SK-N-SH (cell line): ENCODE results near the gene ATP8B1. TPM values are rescaled to one million over a fixed set of nuclear protein-coding genes. Genes with fewer than 3 reads are reported as not detected.
"Not testable (repeated sequence)": the region's sequence is repeated elsewhere in the genome, so short reads cannot be mapped to it uniquely, and the experiment has no call there.

Source experiments
- CTCF ChIA-PET: fragments of 300-600, 350-600 bp; formaldehyde crosslinking; extraction: SDS; loops from one replicate; lab custom pipeline; 2021; lab: Yijun Ruan, JAX
- POLR2A ChIA-PET: fragments of 350-600 bp; sonication (Branson Sonifier 250); formaldehyde crosslinking; extraction: SDS; loops from one replicate; lab custom pipeline; 2020; ENCODE audit warnings: antibody characterized with exemption, inconsistent platforms; lab: Yijun Ruan, JAX
- DNase-seq: peaks from one replicate; pipeline ENCODE4 v3.0.0; 2012
- H2AFZ ChIP-seq: fragments of 200-600 bp; sonication (generic); 2 replicates; pipeline ENCODE4 v1.8.1; 2016; ENCODE audit warnings: antibody characterized with exemption, mild to moderate bottlenecking, low read depth
- H3F3A ChIP-seq: fragments of 200-600 bp; sonication (generic); replicated peaks from 2 replicates; pipeline ENCODE3; 2016; ENCODE audit warnings: antibody characterized with exemption, mild to moderate bottlenecking; ENCODE audit not compliant: insufficient read depth
- H3K27ac ChIP-seq, 2 experiments: fragments of 200-500 bp in 1 of 2; fragments of 200-600 bp in 1 of 2; sonication (Bioruptor generic) in 1 of 2; sonication (generic), shearing (Covaris generic) in 1 of 2; 2 replicates each; pipeline versions ENCODE4 v1.5.1 to v1.6.1; 2014 to 2016; ENCODE audit warnings: low read depth in 2 of 2, inconsistent platforms in 1 of 2, low read length in 1 of 2, mild to moderate bottlenecking in 1 of 2, mixed read lengths in 1 of 2
- H3K27me3 ChIP-seq: fragments of 200-600 bp; sonication (generic), shearing (Covaris generic); 2 replicates; pipeline ENCODE4 v1.6.1; 2016; ENCODE audit warnings: mixed run types; ENCODE audit not compliant: insufficient read depth
- H3K36me3 ChIP-seq, 2 experiments: fragments of 200-500 bp in 1 of 2; fragments of 200-600 bp in 1 of 2; sonication (Bioruptor generic) in 1 of 2; sonication (generic) in 1 of 2; replicated peaks in 1 of 2; 2 replicates each; pipeline versions ENCODE3 to v1.5.1; 2014 to 2016; ENCODE audit warnings: low read length in 1 of 2, mild to moderate bottlenecking in 1 of 2; ENCODE audit not compliant: insufficient read depth in 2 of 2, control insufficient read depth in 1 of 2
- H3K4me1 ChIP-seq, 2 experiments: fragments of 200-500 bp in 1 of 2; fragments of 200-600 bp in 1 of 2; sonication (Bioruptor generic) in 1 of 2; sonication (generic), shearing (Covaris generic) in 1 of 2; 2 replicates each; pipeline versions ENCODE4 v1.5.1 to v1.6.1; 2014 to 2016; ENCODE audit warnings: low read depth in 1 of 2, low read length in 1 of 2, mixed run types in 1 of 2; ENCODE audit not compliant: insufficient read depth in 2 of 2, control insufficient read depth in 1 of 2
- H3K4me2 ChIP-seq: fragments of 200-600 bp; sonication (generic), shearing (Covaris generic); 2 replicates; pipeline ENCODE4 v1.6.1; 2017; ENCODE audit warnings: mixed run types
- H3K4me3 ChIP-seq, 2 experiments: fragments of 200-500 bp in 1 of 2; fragments of 200-600 bp in 1 of 2; sonication (Bioruptor generic) in 1 of 2; sonication (generic), shearing (Covaris generic) in 1 of 2; 2 replicates each; pipeline versions ENCODE4 v1.5.1 to v1.8.1; 2014 to 2016; ENCODE audit warnings: low read depth in 2 of 2, inconsistent platforms in 1 of 2, low read length in 1 of 2, mild to moderate bottlenecking in 1 of 2, mixed read lengths in 1 of 2, moderate library complexity in 1 of 2
- H3K79me2 ChIP-seq: fragments of 200-600 bp; sonication (generic); 2 replicates; pipeline ENCODE4 v1.8.1; 2017; ENCODE audit warnings: mild to moderate bottlenecking; ENCODE audit not compliant: insufficient read depth
- H3K9ac ChIP-seq: fragments of 200-600 bp; sonication (generic); 2 replicates; pipeline ENCODE4 v1.6.1; 2017; ENCODE audit warnings: mixed run types
- H3K9me2 ChIP-seq: fragments of 200-600 bp; sonication (generic); 2 replicates; pipeline ENCODE4 v1.6.1; 2017; ENCODE audit warnings: mixed run types
- H3K9me3 ChIP-seq: fragments of 200-600 bp; sonication (generic); 2 replicates; pipeline ENCODE4 v1.6.1; 2017; ENCODE audit warnings: mixed run types, mild to moderate bottlenecking, moderate library complexity
- H4K20me1 ChIP-seq: fragments of 200-600 bp; sonication (generic); 2 replicates; pipeline ENCODE4 v1.6.1; 2017; ENCODE audit warnings: mild to moderate bottlenecking, mixed run types; ENCODE audit not compliant: insufficient read depth
- CTCF ChIP-seq: fragments of 200-600 bp; sonication (generic); IDR thresholded peaks from 2 replicates; pipeline ENCODE4 v1.6.1; 2017; ENCODE audit warnings: antibody characterized with exemption, mild to moderate bottlenecking, moderate library complexity
- ELF1 ChIP-seq: IDR thresholded peaks from 2 replicates; pipeline ENCODE4 v1.4.0; 2012
- EZH2phosphoT487 ChIP-seq: fragments of 200-600 bp; sonication (generic); IDR thresholded peaks from 2 replicates; pipeline ENCODE4 v1.6.1; 2017; ENCODE audit warnings: low read depth, mixed run types, mild to moderate bottlenecking, antibody characterized with exemption, moderate library complexity, borderline replicate concordance
- FOXJ3 ChIP-seq: sonication (generic); formaldehyde crosslinking; IDR thresholded peaks from 2 replicates; pipeline ENCODE4 v1.5.1; 2020; ENCODE audit warnings: mild to moderate bottlenecking, missing genetic modification reagents
- GATA2 ChIP-seq: sonication (generic); formaldehyde crosslinking; IDR thresholded peaks from 2 replicates; pipeline ENCODE4 v1.5.0; 2020; ENCODE audit warnings: mild to moderate bottlenecking, missing genetic modification reagents
- MAX ChIP-seq: IDR thresholded peaks from 2 replicates; pipeline ENCODE4 v1.4.0; 2012; ENCODE audit warnings: low read depth
- MEF2A ChIP-seq: IDR thresholded peaks from 2 replicates; pipeline ENCODE4 v1.4.0; 2012; ENCODE audit warnings: low read depth, borderline replicate concordance
- MXI1 ChIP-seq: IDR thresholded peaks from 2 replicates; pipeline ENCODE4 v1.6.1; 2012; ENCODE audit warnings: mild to moderate bottlenecking, low read depth, low read length, improper control_type of control experiment
- NFIC ChIP-seq: IDR thresholded peaks from 2 replicates; pipeline ENCODE4 v1.4.0; 2012; ENCODE audit warnings: borderline replicate concordance
- NRF1 ChIP-seq: IDR thresholded peaks from 2 replicates; pipeline ENCODE4 v1.6.1; 2012; ENCODE audit warnings: low read depth, mild to moderate bottlenecking, low read length
- PBX3 ChIP-seq: IDR thresholded peaks from 2 replicates; pipeline ENCODE4; 2012
- RCOR1 ChIP-seq: fragments of 150-350 bp; IDR thresholded peaks from 2 replicates; pipeline ENCODE4 v1.6.1; 2017; ENCODE audit warnings: antibody characterized with exemption, low read length
- RFX5 ChIP-seq: IDR thresholded peaks from 2 replicates; pipeline ENCODE4 v1.6.1; 2012; ENCODE audit warnings: mild to moderate bottlenecking, improper control_type of control experiment, low read length
- RXRA ChIP-seq: IDR thresholded peaks from 2 replicates; pipeline ENCODE4 v1.4.0; 2012; ENCODE audit warnings: low read depth, mild to moderate bottlenecking, borderline replicate concordance
- SIN3A ChIP-seq: IDR thresholded peaks from 2 replicates; pipeline ENCODE4 v1.6.1; 2012; ENCODE audit warnings: low read depth, mild to moderate bottlenecking, low read length, moderate library complexity, borderline replicate concordance
- TAF1 ChIP-seq: IDR thresholded peaks from 2 replicates; pipeline ENCODE4 v1.6.1; 2012; ENCODE audit warnings: low read depth, mild to moderate bottlenecking, low read length, moderate library complexity, borderline replicate concordance
- TCF12 ChIP-seq: IDR thresholded peaks from 2 replicates; pipeline ENCODE4 v1.4.0; 2012
- ZBTB33 ChIP-seq: IDR thresholded peaks from 2 replicates; pipeline ENCODE4 v1.4.0; 2012; ENCODE audit warnings: low read depth, borderline replicate concordance
- WGBS: methylation state at CpG from one replicate; pipeline ENCODE4 v1.1.6; 2017; ENCODE audit warnings: low lambda C conversion rate; 5-methylcytosine and 5-hydroxymethylcytosine counted together
- polyA plus RNA-seq, 3 experiments: library from polyadenylated mRNA; depleted of rRNA; stranded (reverse); fragments of >200 nt; gene quantifications; 2 replicates each; pipeline ENCODE4 v1.2.3, GENCODE V29; 2012
- TF ChIP-seq, protein P1 (sequence below): fragments of 150-350 bp; IDR thresholded peaks from 2 replicates; pipeline ENCODE4 v1.6.1; 2017; ENCODE audit warnings: antibody characterized with exemption, low read length, low read depth, borderline replicate concordance
- TF ChIP-seq, protein P2 (sequence below): IDR thresholded peaks from 2 replicates; pipeline ENCODE4 v1.4.0; 2012; ENCODE audit warnings: low read depth, borderline replicate concordance

The ATP8B1 gene
- polyA plus RNA-seq, 1 of the 3 experiments (the other 2 are of a cell fraction), result 43.8 TPM

GRCh38 chr18:57642462-57642861 is 160.7 kb downstream of the ATP8B1 start:
- DNase-seq, H3K4me3 ChIP-seq, CTCF ChIA-PET, H3K4me2 ChIP-seq, H3K9ac ChIP-seq, H3K4me1 ChIP-seq, H3K9me2 ChIP-seq, H4K20me1 ChIP-seq, POLR2A ChIA-PET, H3K9me3 ChIP-seq, H3K27me3 ChIP-seq, H3K27ac ChIP-seq, H2AFZ ChIP-seq: not testable (repeated sequence)
- peaks cover 7 to 16% of the 10 kb centered on the region in 2 experiments for H3K36me3 ChIP-seq
- 95% methylated on average over 25 of the region's 29 CpGs for WGBS
- H3K79me2 ChIP-seq, result peaks cover 32% of the 10 kb centered on the region
- peaks cover 24% of the 10 kb centered on the region for H3F3A ChIP-seq

- POLR2A ChIA-PET, result no interaction called here
- Histone ChIP-seq H3K4me1 (0 out of 4 replicates have a peak, but pooled peaks cover 0 to 4% of the 10 kb centered on the region in 2 experiments), H3K4me2 (no peak overlapping the region), H3K9me3 (no peaks in the 10 kb centered on the region), H3K4me3 (no peak overlapping the region), H3F3A (peaks cover 13% of the 10 kb centered on the region), H3K9me2 (no peaks in the 10 kb centered on the region), H3K27ac (no peak overlapping the region), H3K27me3 (no peaks in the 10 kb centered on the region), H3K36me3 (peaks cover 0 to 2% of the 10 kb centered on the region in 2 experiments), H2AFZ (no peak overlapping the region), H4K20me1 (no peaks in the 10 kb centered on the region), H3K9ac (no peak overlapping the region), H3K79me2 (peaks cover 16% of the 10 kb centered on the region)
- no peak for DNase-seq
- TF ChIP-seq EZH2phosphoT487 (no peak), CTCF (no peak), ELF1 (no peak), FOXJ3 (no peak), MAX (no peak), MXI1 (no peak), TAF1 (no peak), RCOR1 (no peak), NFIC (no peak), PBX3 (no peak), MEF2A (no peak), GATA2 (CRISPR knock-in tag) (no peak), RXRA (no peak), ZBTB33 (no peak), NRF1 (no peak), SIN3A (no peak), TCF12 (no peak), RFX5 (no peak)
- TF ChIP-seq, protein P1, sequence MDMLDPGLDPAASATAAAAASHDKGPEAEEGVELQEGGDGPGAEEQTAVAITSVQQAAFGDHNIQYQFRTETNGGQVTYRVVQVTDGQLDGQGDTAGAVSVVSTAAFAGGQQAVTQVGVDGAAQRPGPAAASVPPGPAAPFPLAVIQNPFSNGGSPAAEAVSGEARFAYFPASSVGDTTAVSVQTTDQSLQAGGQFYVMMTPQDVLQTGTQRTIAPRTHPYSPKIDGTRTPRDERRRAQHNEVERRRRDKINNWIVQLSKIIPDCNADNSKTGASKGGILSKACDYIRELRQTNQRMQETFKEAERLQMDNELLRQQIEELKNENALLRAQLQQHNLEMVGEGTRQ, result no peak
- TF ChIP-seq, protein P2, sequence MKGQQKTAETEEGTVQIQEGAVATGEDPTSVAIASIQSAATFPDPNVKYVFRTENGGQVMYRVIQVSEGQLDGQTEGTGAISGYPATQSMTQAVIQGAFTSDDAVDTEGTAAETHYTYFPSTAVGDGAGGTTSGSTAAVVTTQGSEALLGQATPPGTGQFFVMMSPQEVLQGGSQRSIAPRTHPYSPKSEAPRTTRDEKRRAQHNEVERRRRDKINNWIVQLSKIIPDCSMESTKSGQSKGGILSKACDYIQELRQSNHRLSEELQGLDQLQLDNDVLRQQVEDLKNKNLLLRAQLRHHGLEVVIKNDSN, result no peak
- WGBS, result 90% methylated on average over 2 of the region's 2 CpGs
- CTCF ChIA-PET, result interaction anchor here (1.0 kb wide), 1 partner anchor 10 kb away, joined by 3 read pairs; no protein-coding TSS in a partner anchor
These were observed 162.4 kb downstream of the ATP8B1 start for GRCh38 chr18:57640749-57641148.
